Rectal smooth muscle tissue (tissue), 1 donor: ENCODE data around the gene ARPP19.
A peak's percentile ranks its signal among the peaks of the same experiment; 100 is the strongest.

Source experiments
- H3K27ac ChIP-seq: one replicate; pipeline ENCODE4 v1.7.0; 2013; ENCODE audit warnings: low read depth, low read length, inconsistent platforms
- H3K27me3 ChIP-seq: one replicate; pipeline ENCODE4 v1.7.0; 2013; ENCODE audit warnings: low read length; ENCODE audit not compliant: control insufficient read depth, insufficient read depth
- H3K36me3 ChIP-seq: one replicate; pipeline ENCODE4 v1.7.0; 2013; ENCODE audit warnings: low read length; ENCODE audit not compliant: control insufficient read depth, insufficient read depth
- H3K4me1 ChIP-seq: one replicate; pipeline ENCODE4 v1.7.0; 2013; ENCODE audit warnings: low read length; ENCODE audit not compliant: control insufficient read depth, insufficient read depth
- H3K4me3 ChIP-seq: one replicate; pipeline ENCODE4 v1.7.0; 2013; ENCODE audit warnings: low read length
- H3K9ac ChIP-seq: one replicate; pipeline ENCODE4 v1.7.0; 2013; ENCODE audit warnings: low read length

The ARPP19 gene

GRCh38 chr15:52540374-52541012, 28.3 kb downstream of the ARPP19 start:
- Histone ChIP-seq H3K36me3 (no peaks in the 10 kb centered on the region), H3K27me3 (no peaks in the 10 kb centered on the region), H3K9ac (no peak overlapping the region), H3K27ac (no peak overlapping the region), H3K4me3 (no peak overlapping the region), H3K4me1 (no peaks in the 10 kb centered on the region)

GRCh38 chr15:52537459-52537858, 31.4 kb downstream of the ARPP19 start:
- H3K27me3 ChIP-seq, result no peaks in the 10 kb centered on the region
- H3K4me1 ChIP-seq, result no peaks in the 10 kb centered on the region
- H3K4me3 ChIP-seq, result no peak overlapping the region
- no peak overlapping the region for H3K27ac ChIP-seq
- no peaks in the 10 kb centered on the region for H3K36me3 ChIP-seq
- no peak overlapping the region for H3K9ac ChIP-seq

- Histone ChIP-seq H3K27ac (no peak overlapping the region), H3K4me1 (peaks cover 3% of the 10 kb centered on the region), H3K4me3 (no peak overlapping the region), H3K9ac (no peak overlapping the region), H3K27me3 (no peaks in the 10 kb centered on the region), H3K36me3 (no peaks in the 10 kb centered on the region)
Observed at GRCh38 chr15:52532427-52532826, 36.4 kb downstream of the ARPP19 start.

- H3K4me1 ChIP-seq, result peaks cover 3% of the 10 kb centered on the region
- H3K36me3 ChIP-seq, result no peaks in the 10 kb centered on the region
- H3K4me3 ChIP-seq, result peak overlapping the region; percentile 60
- H3K27ac ChIP-seq, result no peak overlapping the region
- H3K27me3 ChIP-seq, result no peaks in the 10 kb centered on the region
- no peak overlapping the region for H3K9ac ChIP-seq
Observed at GRCh38 chr15:52529940-52530339, 38.9 kb downstream of the ARPP19 start.

GRCh38 chr15:52529341-52529924, 39.4 kb downstream of the ARPP19 start:
- peaks cover 3% of the 10 kb centered on the region for H3K4me1 ChIP-seq
- peak overlapping the region; percentile 16 for H3K9ac ChIP-seq
- H3K27me3 ChIP-seq, result no peaks in the 10 kb centered on the region
- peak overlapping the region; percentile 57 for H3K27ac ChIP-seq
- no peaks in the 10 kb centered on the region for H3K36me3 ChIP-seq
- peak overlapping the region; percentile 60 for H3K4me3 ChIP-seq

- no peaks in the 10 kb centered on the region for H3K27me3 ChIP-seq
- peak within 1 kb of the TSS; percentile 16 for H3K9ac ChIP-seq
- peaks cover 3% of the 10 kb centered on the region for H3K4me1 ChIP-seq
- H3K27ac ChIP-seq, result peak within 1 kb of the TSS; percentile 57
- peak within 1 kb of the TSS; percentile 60 for H3K4me3 ChIP-seq
- no peaks in the 10 kb centered on the region for H3K36me3 ChIP-seq
Observed at GRCh38 chr15:52528564-52529340, 40.1 kb downstream of the ARPP19 start, which contains the start of gene MYO5A. Gene MYO5A, minus strand, starts transcription at chr15:52528880. Its CDS starts 74 bp downstream, at chr15:52528806.

GRCh38 chr15:52527911-52528563, 40.8 kb downstream of the ARPP19 start:
- no peaks in the 10 kb centered on the region for H3K27me3 ChIP-seq
- H3K4me3 ChIP-seq, result peak overlapping the region; percentile 51
- H3K36me3 ChIP-seq, result no peaks in the 10 kb centered on the region
- peak overlapping the region; percentile 47 for H3K27ac ChIP-seq
- peaks cover 3% of the 10 kb centered on the region for H3K4me1 ChIP-seq
- peak overlapping the region; percentile 10 for H3K9ac ChIP-seq

GRCh38 chr15:52527196-52527910, 41.5 kb downstream of the ARPP19 start:
- Histone ChIP-seq H3K4me3 (peak overlapping the region; percentile 51), H3K4me1 (peaks cover 3% of the 10 kb centered on the region), H3K9ac (no peak overlapping the region), H3K36me3 (no peaks in the 10 kb centered on the region), H3K27me3 (no peaks in the 10 kb centered on the region), H3K27ac (no peak overlapping the region)

- Histone ChIP-seq H3K4me1 (peaks cover 3% of the 10 kb centered on the region), H3K4me3 (no peak overlapping the region), H3K9ac (no peak overlapping the region), H3K36me3 (no peaks in the 10 kb centered on the region), H3K27me3 (no peaks in the 10 kb centered on the region), H3K27ac (no peak overlapping the region)
Observed at GRCh38 chr15:52524223-52525136, 44.4 kb downstream of the ARPP19 start.

- no peak overlapping the region for H3K27ac ChIP-seq
- no peaks in the 10 kb centered on the region for H3K27me3 ChIP-seq
- H3K9ac ChIP-seq, result no peak overlapping the region
- H3K4me3 ChIP-seq, result no peak overlapping the region
- peaks cover 3% of the 10 kb centered on the region for H3K4me1 ChIP-seq
- H3K36me3 ChIP-seq, result no peaks in the 10 kb centered on the region
Observed at GRCh38 chr15:52523647-52524046, 45.2 kb downstream of the ARPP19 start.

- Histone ChIP-seq H3K4me3 (no peak overlapping the region), H3K36me3 (no peaks in the 10 kb centered on the region), H3K27me3 (no peaks in the 10 kb centered on the region), H3K9ac (no peak overlapping the region), H3K4me1 (peaks cover 3% of the 10 kb centered on the region), H3K27ac (no peak overlapping the region)
Observed at GRCh38 chr15:52523192-52523591, 45.6 kb downstream of the ARPP19 start.
